ENCODE data around the gene AHNAK2.

AHNAK2 gene

GRCh38 chr14:104986487-104987164, 8.5 kb upstream of the AHNAK2 start:
- no peak for DNase-seq (ENCODE audit: low read depth in 3 of 3)

- peak; percentile 71 to 82 (median 77) for DNase-seq (ENCODE audit: low read depth in 3 of 3)
Measured at GRCh38 chr14:104985675-104986486, 7.7 kb upstream of the AHNAK2 start, which contains the start of gene CLBA1. TSS of gene CLBA1 (plus strand) at chr14:104985788. CDS start at chr14:104986432, 644 bp downstream.

GRCh38 chr14:104984056-104984894, 6.1 kb upstream of the AHNAK2 start:
- DNase-seq (ENCODE audit: low read depth in 3 of 3) = no peak

GRCh38 chr14:104983231-104983721, 5.1 kb upstream of the AHNAK2 start:
- no peak for DNase-seq (ENCODE audit: low read depth in 3 of 3)

- no peak for DNase-seq (ENCODE audit: low read depth in 3 of 3)
Measured at GRCh38 chr14:104982548-104983230, 4.5 kb upstream of the AHNAK2 start.

GRCh38 chr14:104981699-104982541, 3.7 kb upstream of the AHNAK2 start:
- no peak for DNase-seq (ENCODE audit: low read depth in 3 of 3)

GRCh38 chr14:104980611-104981531, 2.7 kb upstream of the AHNAK2 start:
- DNase-seq (ENCODE audit: low read depth in 3 of 3) = no peak

- no peak for DNase-seq (ENCODE audit: low read depth in 3 of 3)
Measured at GRCh38 chr14:104979758-104980610, 1.8 kb upstream of the AHNAK2 start.

- no peak for DNase-seq (ENCODE audit: low read depth in 3 of 3)
Measured at GRCh38 chr14:104978746-104979691, 845 bp upstream of the AHNAK2 start.

GRCh38 chr14:104977008-104977680, 1.0 kb downstream of the AHNAK2 start:
- no peak for DNase-seq (ENCODE audit: low read depth in 3 of 3)

GRCh38 chr14:104976198-104977007, 1.8 kb downstream of the AHNAK2 start:
- DNase-seq (ENCODE audit: low read depth in 3 of 3) = peak; percentile 75 to 85 (median 81)

- DNase-seq (ENCODE audit: low read depth in 3 of 3) = no peak
Measured at GRCh38 chr14:104975481-104976197, 2.5 kb downstream of the AHNAK2 start.

- no peak for DNase-seq (ENCODE audit: low read depth in 3 of 3)
Measured at GRCh38 chr14:104974665-104975390, 3.3 kb downstream of the AHNAK2 start.

- no peak for DNase-seq (ENCODE audit: low read depth in 3 of 3)
Measured at GRCh38 chr14:104974146-104974541, 4.0 kb downstream of the AHNAK2 start.

Data from stimulated activated CD4-positive, alpha-beta T cell treated with anti-CD3 and anti-CD28 coated beads, TNF-alpha, amount 100 ng/mL, for 24 hours (primary cell).